HFFc6 (cell line): ENCODE data around the gene ADGRL3. TPM values are rescaled to one million over a fixed set of nuclear protein-coding genes. Genes with fewer than 3 reads are reported as not detected.

Source experiments
- DNase-seq: peaks from one replicate; pipeline ENCODE4 v3.0.0-alpha.2; 2018
- H3K27ac Mint-ChIP-seq: 2 replicates; pipeline ENCODE4 v1.8.0; 2020; ENCODE audit warnings: mild to moderate bottlenecking, mixed read lengths
- H3K27me3 Mint-ChIP-seq: 2 replicates; pipeline ENCODE4 v1.8.0; 2021; ENCODE audit warnings: mild to moderate bottlenecking, moderate library complexity, mixed read lengths; ENCODE audit not compliant: insufficient read depth
- H3K36me3 Mint-ChIP-seq: 2 replicates; pipeline ENCODE4 v1.8.0; 2021; ENCODE audit warnings: low read depth, mixed read lengths
- H3K4me1 Mint-ChIP-seq: 2 replicates; pipeline ENCODE4 v1.8.0; 2020; ENCODE audit warnings: low read depth, mixed read lengths
- H3K4me3 Mint-ChIP-seq: 2 replicates; pipeline ENCODE4 v1.8.0; 2020; ENCODE audit warnings: mild to moderate bottlenecking, moderate library complexity, mixed read lengths
- H3K9me3 Mint-ChIP-seq: 2 replicates; pipeline ENCODE4 v1.8.0; 2020; ENCODE audit warnings: mild to moderate bottlenecking, mixed read lengths
- total RNA-seq, 6 experiments: library from RNA; stranded (reverse); fragmentation: NEBNext Ultra II Directional; extraction: Animal tissue kit (Norgen Biotek cat#: 25700); gene quantifications; 2 replicates in 1 of 6; 3 replicates in 5 of 6; pipeline ENCODE4 v1.2.3, GENCODE V29; 2021
- TF ChIP-seq, protein P1 (sequence below): fragments of 200-600 bp; sonication (generic); IDR thresholded peaks from 2 replicates; pipeline ENCODE4 v1.5.0; 2021; ENCODE audit warnings: antibody characterized with exemption, mild to moderate bottlenecking

ADGRL3 gene
- total RNA-seq, 6 experiments from 2014 or later, result not detected

DNA sequence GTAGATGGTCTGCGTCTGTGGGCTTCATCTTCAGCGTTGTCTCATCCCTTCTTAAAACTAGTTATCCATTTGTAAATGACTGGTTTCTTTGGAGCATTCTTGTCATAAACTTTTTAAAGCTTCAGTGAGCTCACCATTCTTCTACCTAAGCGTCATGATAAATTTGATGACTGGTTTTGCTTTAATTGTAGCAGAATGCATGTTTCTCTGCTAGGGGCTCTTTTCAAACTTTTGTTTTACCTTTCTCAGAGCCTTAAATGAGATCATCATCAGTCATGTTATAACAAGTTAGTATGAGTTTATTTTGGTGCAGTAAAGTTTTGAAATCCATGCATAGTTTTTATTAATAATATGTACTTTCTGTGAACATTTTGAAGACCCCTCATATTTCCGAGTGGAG is 6.3 kb upstream of the ADGRL3 start:
- Mint-ChIP-seq H3K27ac (no peak overlapping the region), H3K4me3 (no peak overlapping the region), H3K9me3 (peaks cover 4% of the 10 kb centered on the region), H3K36me3 (no peaks in the 10 kb centered on the region; the same call in 1 of the 2 replicates), H3K27me3 (no peaks in the 10 kb centered on the region; the same call in 1 of the 2 replicates), H3K4me1 (no peaks in the 10 kb centered on the region)
- DNase-seq, result no peak
- TF ChIP-seq, protein P1, sequence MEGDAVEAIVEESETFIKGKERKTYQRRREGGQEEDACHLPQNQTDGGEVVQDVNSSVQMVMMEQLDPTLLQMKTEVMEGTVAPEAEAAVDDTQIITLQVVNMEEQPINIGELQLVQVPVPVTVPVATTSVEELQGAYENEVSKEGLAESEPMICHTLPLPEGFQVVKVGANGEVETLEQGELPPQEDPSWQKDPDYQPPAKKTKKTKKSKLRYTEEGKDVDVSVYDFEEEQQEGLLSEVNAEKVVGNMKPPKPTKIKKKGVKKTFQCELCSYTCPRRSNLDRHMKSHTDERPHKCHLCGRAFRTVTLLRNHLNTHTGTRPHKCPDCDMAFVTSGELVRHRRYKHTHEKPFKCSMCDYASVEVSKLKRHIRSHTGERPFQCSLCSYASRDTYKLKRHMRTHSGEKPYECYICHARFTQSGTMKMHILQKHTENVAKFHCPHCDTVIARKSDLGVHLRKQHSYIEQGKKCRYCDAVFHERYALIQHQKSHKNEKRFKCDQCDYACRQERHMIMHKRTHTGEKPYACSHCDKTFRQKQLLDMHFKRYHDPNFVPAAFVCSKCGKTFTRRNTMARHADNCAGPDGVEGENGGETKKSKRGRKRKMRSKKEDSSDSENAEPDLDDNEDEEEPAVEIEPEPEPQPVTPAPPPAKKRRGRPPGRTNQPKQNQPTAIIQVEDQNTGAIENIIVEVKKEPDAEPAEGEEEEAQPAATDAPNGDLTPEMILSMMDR, result no peak

DNA sequence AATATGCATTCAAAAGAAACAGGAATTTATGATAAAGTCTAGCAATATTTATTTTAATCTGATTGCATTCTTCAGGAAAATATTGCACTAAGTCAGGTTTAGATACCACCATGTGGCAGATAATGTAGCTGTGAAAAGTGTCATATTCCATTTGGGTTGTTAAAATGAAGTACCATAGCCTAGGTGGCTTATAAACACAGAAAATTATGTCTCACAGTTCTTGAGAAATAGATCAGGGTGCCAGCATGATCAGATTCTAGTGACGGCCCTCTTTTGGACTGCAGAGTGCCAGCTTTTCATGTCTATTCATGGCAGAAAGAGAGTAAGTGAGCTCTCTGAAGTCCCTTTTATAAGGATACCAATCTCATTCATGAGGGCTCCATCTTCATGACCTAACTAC is 5.6 kb upstream of the ADGRL3 start:
- no peaks in the 10 kb centered on the region for H3K36me3 Mint-ChIP-seq
- H3K27ac Mint-ChIP-seq, result no peak overlapping the region
- H3K9me3 Mint-ChIP-seq, result peaks cover 4% of the 10 kb centered on the region
- H3K4me3 Mint-ChIP-seq, result no peak overlapping the region
- H3K27me3 Mint-ChIP-seq, result peaks cover under 1% of the 10 kb centered on the region
- DNase-seq, result no peak
- H3K4me1 Mint-ChIP-seq, result no peaks in the 10 kb centered on the region
- TF ChIP-seq, protein P1, result no peak

DNA sequence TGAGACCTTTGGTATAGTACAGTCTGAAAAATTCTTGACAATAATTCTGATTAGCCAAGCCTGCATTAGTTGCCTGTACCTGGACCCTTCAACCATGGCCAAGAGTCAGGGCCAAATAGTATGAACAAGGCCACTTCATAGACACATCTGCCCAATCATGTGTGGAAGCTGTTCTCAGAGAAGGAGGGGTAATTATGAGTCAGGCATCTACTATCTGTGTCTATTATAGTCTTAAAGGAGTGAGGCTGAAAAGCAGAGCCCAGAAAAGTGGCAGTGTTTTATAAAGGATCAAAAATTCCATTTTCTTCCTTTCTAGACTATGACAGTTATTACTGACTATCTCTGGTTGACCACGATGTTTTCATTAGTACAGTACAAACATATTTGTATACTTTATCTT is 5.0 kb upstream of the ADGRL3 start:
- Mint-ChIP-seq H3K27ac (no peak overlapping the region), H3K36me3 (no peaks in the 10 kb centered on the region), H3K9me3 (peaks cover 4% of the 10 kb centered on the region), H3K4me1 (no peaks in the 10 kb centered on the region), H3K4me3 (no peak overlapping the region), H3K27me3 (peaks cover 3% of the 10 kb centered on the region)
- no peak for DNase-seq
- TF ChIP-seq, protein P1, result no peak

DNA sequence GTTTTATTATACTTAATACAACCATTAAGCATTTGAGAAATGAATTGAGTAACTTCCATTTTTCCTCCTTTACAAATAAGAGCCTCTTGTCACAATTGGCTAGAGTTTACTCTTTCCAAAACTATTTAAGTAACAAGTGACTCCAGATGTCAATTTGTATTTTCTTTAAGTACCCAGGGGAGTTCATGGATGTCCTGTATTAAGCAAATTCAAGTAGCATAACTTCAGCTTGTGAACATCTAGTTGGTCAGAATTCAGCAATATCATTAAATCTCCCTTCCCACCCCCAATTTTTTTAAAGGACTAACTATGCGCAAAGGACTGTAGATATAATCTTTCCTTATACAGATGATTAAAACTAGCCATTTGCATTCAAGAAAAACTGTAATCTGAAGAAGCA is 1.4 kb upstream of the ADGRL3 start:
- H3K27ac Mint-ChIP-seq, result no peak overlapping the region
- TF ChIP-seq, protein P1, result no peak
- H3K4me3 Mint-ChIP-seq, result no peak overlapping the region
- H3K27me3 Mint-ChIP-seq, result peaks cover 22% of the 10 kb centered on the region
- peaks cover 4% of the 10 kb centered on the region for H3K9me3 Mint-ChIP-seq
- DNase-seq, result no peak
- no peaks in the 10 kb centered on the region for H3K36me3 Mint-ChIP-seq
- H3K4me1 Mint-ChIP-seq, result no peaks in the 10 kb centered on the region

DNA sequence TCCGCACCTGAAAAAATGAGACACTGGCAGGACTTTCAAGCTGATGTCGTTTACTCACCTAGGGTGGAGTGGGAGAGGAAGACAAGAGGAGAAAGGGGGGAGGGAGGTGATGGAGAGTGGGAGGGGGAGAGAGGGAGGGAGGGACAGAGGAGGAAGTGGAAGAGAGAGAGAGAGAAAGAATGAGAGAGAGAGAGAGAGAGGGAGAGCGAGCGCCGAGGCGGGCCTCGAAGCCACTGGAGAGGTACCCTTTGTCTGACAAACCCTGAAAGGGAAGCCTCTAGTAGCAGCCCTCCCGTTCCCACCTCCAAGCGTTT is 296 bp upstream of the ADGRL3 start:
- H3K27ac Mint-ChIP-seq, result no peak overlapping the region
- TF ChIP-seq, protein P1, result no peak
- no peaks in the 10 kb centered on the region for H3K4me1 Mint-ChIP-seq
- peaks cover 4% of the 10 kb centered on the region for H3K9me3 Mint-ChIP-seq
- peaks cover 22% of the 10 kb centered on the region for H3K27me3 Mint-ChIP-seq
- H3K4me3 Mint-ChIP-seq, result no peak overlapping the region
- DNase-seq, result no peak
- no peaks in the 10 kb centered on the region for H3K36me3 Mint-ChIP-seq

DNA sequence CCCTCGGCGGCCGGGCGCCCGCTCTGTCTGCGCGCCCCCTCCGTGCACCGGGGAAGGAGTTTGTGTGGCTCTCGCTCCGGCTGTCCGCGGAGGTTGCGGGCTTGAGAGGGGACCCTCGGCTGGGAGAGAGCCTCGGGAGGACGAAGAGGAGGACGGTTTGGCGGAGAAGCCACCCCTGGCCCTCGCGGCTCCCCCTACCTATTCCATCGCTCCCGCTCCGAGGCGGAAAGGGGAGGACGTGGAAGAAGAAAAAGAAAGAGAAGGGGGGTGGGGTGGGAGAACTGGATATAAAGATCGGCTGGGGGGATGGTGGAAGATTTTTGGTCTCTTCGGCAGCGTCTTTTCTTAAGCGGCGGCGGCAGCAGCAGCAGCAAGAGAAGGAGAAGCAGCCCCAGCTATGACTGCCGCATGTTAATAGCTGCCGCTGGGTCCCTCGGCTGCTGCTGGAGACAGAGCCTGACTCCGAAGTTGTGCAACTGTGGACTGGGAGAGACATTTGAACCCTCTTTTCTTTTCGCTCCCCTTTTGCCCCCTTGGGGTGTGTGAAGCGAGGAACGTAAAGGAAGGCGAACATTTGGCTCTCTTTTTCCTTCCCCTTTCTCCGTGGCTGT is 895 bp downstream of the ADGRL3 start:
- peaks cover 22% of the 10 kb centered on the region for H3K27me3 Mint-ChIP-seq
- no peak overlapping the region for H3K4me3 Mint-ChIP-seq
- no peak for DNase-seq
- no peaks in the 10 kb centered on the region for H3K4me1 Mint-ChIP-seq
- no peak overlapping the region for H3K27ac Mint-ChIP-seq
- H3K9me3 Mint-ChIP-seq, result peaks cover 4% of the 10 kb centered on the region
- TF ChIP-seq, protein P1, result no peak
- H3K36me3 Mint-ChIP-seq, result no peaks in the 10 kb centered on the region
